Hair follicle dermal papilla cell (primary cell): ENCODE data around the gene CD63. TPM values are rescaled to one million over a fixed set of nuclear protein-coding genes. Genes with fewer than 3 reads are reported as not detected.

Experiments
- small RNA-seq: library from RNA; depleted of rRNA; stranded (forward); fragments of <200 nt; gene quantifications from one replicate; pipeline ENCODE3, GENCODE V24; 2012
- total RNA-seq: library from RNA; depleted of rRNA; stranded (reverse); fragments of >200 nt; gene quantifications from 2 replicates; pipeline ENCODE4 v1.2.3, GENCODE V29; 2012

CD63 gene
- total RNA-seq, result 1,008 and 1,281 TPM in 2 replicates

GRCh38 chr12:55728939-55729818 lies at the start of gene CD63:
Gene CD63, minus strand, starts transcription at chr12:55729009. Its CDS starts 668 bp downstream, at chr12:55728341.

GRCh38 chr12:55742719-55743405 lies 14.1 kb upstream of the CD63 start, which contains the start of gene GDF11:
Gene GDF11, plus strand, starts transcription at chr12:55743122. Its CDS starts 195 bp downstream, at chr12:55743317.

GRCh38 chr12:55720071-55720564 lies 8.7 kb downstream of the CD63 start, which contains the start of gene RDH5:
Gene RDH5, plus strand, starts transcription at chr12:55720393. Its CDS starts 792 bp downstream, at chr12:55721185.

GRCh38 chr12:55715833-55716581 lies 12.8 kb downstream of the CD63 start, which contains the start of gene BLOC1S1:
Gene BLOC1S1, plus strand, starts transcription at chr12:55716046. Its CDS starts 6 bp downstream, at chr12:55716052.

GRCh38 chr12:55707841-55708694 lies 20.7 kb downstream of the CD63 start, which contains the start of gene ITGA7:
Gene ITGA7, minus strand, starts transcription at chr12:55707904. Its CDS starts 222 bp downstream, at chr12:55707682.

Small RNAs within 50 kb of the gene (small RNA-seq; reads per million reads assigned to genes)
- gene AC009779.1, result not detected
- gene RF00017, result not detected

Other genes starting within 250 kb of the CD63 start
- gene OR6C68, start 236.6 kb downstream of the CD63 start, total RNA-seq, result not detected in 2 replicates
- gene OR6C4, start 179.4 kb downstream of the CD63 start, total RNA-seq, result not detected in 2 replicates
- not detected in 2 replicates for gene OR2AP1, start 156.5 kb downstream of the CD63 start, total RNA-seq
- not detected in 2 replicates for gene OR10P1, start 92.1 kb downstream of the CD63 start, total RNA-seq
- 4.4 and 7.7 TPM in 2 replicates for gene ITGA7, start 21.1 kb downstream of the CD63 start, total RNA-seq
- 51.0 and 56.1 TPM in 2 replicates for gene BLOC1S1, start 13.0 kb downstream of the CD63 start, total RNA-seq
- 16.7 and 47.7 TPM in 2 replicates for gene RDH5, start 8.6 kb downstream of the CD63 start, total RNA-seq
- 8.1 and 9.6 TPM in 2 replicates for gene GDF11, start 14.1 kb upstream of the CD63 start, total RNA-seq
- 34.1 and 40.0 TPM in 2 replicates for gene SARNP, start 88.7 kb upstream of the CD63 start, total RNA-seq
- gene ORMDL2, start 89.0 kb upstream of the CD63 start, total RNA-seq, result 13.0 and 14.7 TPM in 2 replicates
- 59.7 and 66.5 TPM in 2 replicates for gene DNAJC14, start 100.6 kb upstream of the CD63 start, total RNA-seq
- gene MMP19, start 113.9 kb upstream of the CD63 start, total RNA-seq, result 15.4 and 16.1 TPM in 2 replicates
- gene PYM1, start 198.9 kb upstream of the CD63 start, total RNA-seq, result 25.2 and 29.8 TPM in 2 replicates
- 51.0 and 60.5 TPM in 2 replicates for gene DGKA, start 202.2 kb upstream of the CD63 start, total RNA-seq
- gene PMEL, start 237.0 kb upstream of the CD63 start, total RNA-seq, result 1.1 and 2.9 TPM in 2 replicates
- 14.1 and 17.7 TPM in 2 replicates for gene CDK2, start 237.8 kb upstream of the CD63 start, total RNA-seq
- gene RAB5B, start 245.1 kb upstream of the CD63 start, total RNA-seq, result 92.8 and 93.1 TPM in 2 replicates